22Rv1 (cell line): ENCODE measurements around the gene ANKS1B.

Experiments
- ZFX ChIP-seq: fragments of 450-650 bp; IDR thresholded peaks from 2 replicates; pipeline ENCODE4 v1.6.1; 2017; ENCODE audit warnings: antibody characterized with exemption, borderline replicate concordance
- TF ChIP-seq, protein P1 (sequence below): fragments of 450-650 bp; IDR thresholded peaks from 2 replicates; pipeline ENCODE4 v1.5.1; 2017; ENCODE audit warnings: mild to moderate bottlenecking

DNA sequence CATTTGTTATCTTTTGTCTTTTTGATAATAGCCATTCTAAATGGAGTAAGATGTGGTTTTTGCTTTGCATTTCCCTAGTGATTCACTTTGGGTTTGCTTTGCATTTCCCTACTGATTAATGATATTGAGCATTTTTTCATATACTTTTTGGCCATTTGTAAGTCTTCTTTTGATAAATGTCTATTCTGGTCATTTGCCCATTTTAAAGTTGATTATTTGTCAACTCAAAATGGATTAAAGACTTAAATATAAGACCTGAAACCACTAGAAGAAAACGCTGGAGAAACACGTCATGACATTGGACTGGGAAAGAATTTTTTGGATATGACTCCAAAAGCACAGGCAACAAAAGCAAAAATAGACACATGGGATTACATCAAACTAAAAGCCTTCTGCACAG, 1191.6 kb downstream of the ANKS1B start:
- TF ChIP-seq, protein P1, sequence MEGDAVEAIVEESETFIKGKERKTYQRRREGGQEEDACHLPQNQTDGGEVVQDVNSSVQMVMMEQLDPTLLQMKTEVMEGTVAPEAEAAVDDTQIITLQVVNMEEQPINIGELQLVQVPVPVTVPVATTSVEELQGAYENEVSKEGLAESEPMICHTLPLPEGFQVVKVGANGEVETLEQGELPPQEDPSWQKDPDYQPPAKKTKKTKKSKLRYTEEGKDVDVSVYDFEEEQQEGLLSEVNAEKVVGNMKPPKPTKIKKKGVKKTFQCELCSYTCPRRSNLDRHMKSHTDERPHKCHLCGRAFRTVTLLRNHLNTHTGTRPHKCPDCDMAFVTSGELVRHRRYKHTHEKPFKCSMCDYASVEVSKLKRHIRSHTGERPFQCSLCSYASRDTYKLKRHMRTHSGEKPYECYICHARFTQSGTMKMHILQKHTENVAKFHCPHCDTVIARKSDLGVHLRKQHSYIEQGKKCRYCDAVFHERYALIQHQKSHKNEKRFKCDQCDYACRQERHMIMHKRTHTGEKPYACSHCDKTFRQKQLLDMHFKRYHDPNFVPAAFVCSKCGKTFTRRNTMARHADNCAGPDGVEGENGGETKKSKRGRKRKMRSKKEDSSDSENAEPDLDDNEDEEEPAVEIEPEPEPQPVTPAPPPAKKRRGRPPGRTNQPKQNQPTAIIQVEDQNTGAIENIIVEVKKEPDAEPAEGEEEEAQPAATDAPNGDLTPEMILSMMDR = no peak
- TF ChIP-seq ZFX = no peak
